ENCODE data around the gene NCBP3.

DNA sequence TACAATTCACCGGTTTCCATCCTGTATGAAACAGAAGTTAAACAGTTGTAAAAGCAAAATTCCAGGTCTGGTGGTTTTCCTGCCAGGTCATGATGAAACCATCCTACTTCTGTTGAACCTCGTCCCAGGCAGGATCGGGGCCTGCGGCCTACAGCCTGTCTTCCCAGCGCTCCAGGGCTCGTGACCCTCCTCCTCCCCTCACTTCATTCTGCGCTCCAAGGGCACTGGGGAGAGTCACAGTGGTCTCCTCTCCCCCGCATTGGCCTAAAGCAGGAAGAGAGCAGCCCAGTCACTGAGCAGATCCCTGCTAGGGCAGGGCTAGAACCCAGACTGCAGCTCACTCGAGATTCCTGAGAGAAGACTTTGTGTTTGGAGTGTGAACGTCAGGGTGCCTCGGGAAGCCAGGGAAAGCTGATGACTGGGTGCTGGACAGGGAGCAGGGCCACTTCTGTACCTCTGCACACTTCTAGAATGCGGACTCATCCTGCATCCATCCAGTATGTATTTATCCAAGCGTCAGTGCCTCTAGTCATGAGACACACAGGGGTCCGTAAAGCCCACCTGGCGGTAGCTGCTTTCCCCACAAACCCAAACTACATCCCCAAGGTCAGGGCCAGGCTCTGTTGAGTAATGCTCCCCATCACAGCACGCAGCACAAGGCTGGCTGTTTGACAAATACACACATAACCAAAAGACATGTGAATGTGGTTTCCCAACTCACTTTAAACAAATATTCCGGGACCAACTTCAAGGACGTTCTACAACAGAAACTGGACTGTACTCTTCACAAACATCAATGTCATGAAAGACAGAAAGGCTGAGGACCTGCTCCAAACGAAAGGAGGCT lies 43.4 kb downstream of the NCBP3 start:
- TF ChIP-seq POLR2A (IDR thresholded peaks at IDR 0.05) (no peak), EP300 (IDR thresholded peaks at IDR 0.05) (peak in 1 of 2 donors; percentile 24)
- TF ChIP-seq, protein P1, sequence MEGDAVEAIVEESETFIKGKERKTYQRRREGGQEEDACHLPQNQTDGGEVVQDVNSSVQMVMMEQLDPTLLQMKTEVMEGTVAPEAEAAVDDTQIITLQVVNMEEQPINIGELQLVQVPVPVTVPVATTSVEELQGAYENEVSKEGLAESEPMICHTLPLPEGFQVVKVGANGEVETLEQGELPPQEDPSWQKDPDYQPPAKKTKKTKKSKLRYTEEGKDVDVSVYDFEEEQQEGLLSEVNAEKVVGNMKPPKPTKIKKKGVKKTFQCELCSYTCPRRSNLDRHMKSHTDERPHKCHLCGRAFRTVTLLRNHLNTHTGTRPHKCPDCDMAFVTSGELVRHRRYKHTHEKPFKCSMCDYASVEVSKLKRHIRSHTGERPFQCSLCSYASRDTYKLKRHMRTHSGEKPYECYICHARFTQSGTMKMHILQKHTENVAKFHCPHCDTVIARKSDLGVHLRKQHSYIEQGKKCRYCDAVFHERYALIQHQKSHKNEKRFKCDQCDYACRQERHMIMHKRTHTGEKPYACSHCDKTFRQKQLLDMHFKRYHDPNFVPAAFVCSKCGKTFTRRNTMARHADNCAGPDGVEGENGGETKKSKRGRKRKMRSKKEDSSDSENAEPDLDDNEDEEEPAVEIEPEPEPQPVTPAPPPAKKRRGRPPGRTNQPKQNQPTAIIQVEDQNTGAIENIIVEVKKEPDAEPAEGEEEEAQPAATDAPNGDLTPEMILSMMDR (IDR thresholded peaks at IDR 0.05): no peak

All from tibial nerve (tissue), 4 donors.